T-helper 22 cell (primary cell): ENCODE data around the gene CLGN.
"Not testable (repeated sequence)": the region's sequence is repeated elsewhere in the genome, so short reads cannot be mapped to it uniquely, and the experiment has no call there.

Source experiments
- DNase-seq: peaks from one replicate; pipeline ENCODE4 v3.0.0-alpha.2; 2020; ENCODE audit warnings: low read depth

Gene CLGN, protein sequence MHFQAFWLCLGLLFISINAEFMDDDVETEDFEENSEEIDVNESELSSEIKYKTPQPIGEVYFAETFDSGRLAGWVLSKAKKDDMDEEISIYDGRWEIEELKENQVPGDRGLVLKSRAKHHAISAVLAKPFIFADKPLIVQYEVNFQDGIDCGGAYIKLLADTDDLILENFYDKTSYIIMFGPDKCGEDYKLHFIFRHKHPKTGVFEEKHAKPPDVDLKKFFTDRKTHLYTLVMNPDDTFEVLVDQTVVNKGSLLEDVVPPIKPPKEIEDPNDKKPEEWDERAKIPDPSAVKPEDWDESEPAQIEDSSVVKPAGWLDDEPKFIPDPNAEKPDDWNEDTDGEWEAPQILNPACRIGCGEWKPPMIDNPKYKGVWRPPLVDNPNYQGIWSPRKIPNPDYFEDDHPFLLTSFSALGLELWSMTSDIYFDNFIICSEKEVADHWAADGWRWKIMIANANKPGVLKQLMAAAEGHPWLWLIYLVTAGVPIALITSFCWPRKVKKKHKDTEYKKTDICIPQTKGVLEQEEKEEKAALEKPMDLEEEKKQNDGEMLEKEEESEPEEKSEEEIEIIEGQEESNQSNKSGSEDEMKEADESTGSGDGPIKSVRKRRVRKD

GRCh38 chr4:140427106-140427918 lies at the start of gene CLGN:
TSS of gene CLGN (minus strand) at chr4:140427648. CDS start at chr4:140413078, 14,570 bp downstream.
- no peak for DNase-seq

- no peak for DNase-seq
Measured at GRCh38 chr4:140472156-140472555, 44.7 kb upstream of the CLGN start.

GRCh38 chr4:140469791-140470733 lies 42.6 kb upstream of the CLGN start:
- DNase-seq = no peak

GRCh38 chr4:140466146-140466545 lies 38.7 kb upstream of the CLGN start:
- no peak for DNase-seq

DNA sequence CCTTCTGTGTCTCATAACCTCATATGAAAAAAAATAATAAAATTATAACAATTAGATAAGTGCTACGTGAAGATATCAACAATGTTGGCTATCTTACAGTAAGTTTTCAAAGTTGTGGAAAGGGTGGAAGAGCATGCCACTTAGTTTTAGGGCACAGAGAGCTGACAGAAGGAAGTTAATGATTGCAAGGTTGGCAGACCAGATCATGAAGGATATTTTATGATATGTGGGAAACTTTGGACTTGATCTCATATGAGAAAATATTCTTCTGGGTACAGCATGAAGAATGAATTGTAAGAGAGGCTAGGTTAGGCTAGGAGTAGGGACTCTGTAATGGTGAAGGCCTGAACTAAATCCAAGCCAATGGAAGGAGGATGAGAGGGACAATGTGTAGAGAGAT lies 36.2 kb upstream of the CLGN start:
- no peak for DNase-seq

DNA sequence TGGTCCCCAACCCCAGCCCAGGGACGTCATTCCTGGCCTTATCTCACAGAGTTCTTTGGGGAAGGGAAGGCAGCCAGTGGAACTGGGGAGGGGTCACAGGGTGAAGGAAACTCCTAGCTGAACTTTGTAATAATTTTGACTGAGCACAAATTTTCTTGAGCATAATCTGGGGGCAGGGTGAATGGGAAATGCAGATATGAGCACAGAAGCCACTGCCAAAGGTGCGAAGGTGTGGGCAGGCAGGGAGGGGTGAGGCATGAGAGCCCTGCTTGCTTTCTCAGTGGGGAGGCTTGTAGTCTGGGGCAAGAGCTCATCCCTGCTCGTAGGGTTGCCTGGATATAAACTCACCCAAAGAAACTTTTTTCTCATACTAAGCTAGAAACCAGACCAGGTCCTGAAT lies 35.7 kb upstream of the CLGN start:
- DNase-seq = no peak

DNA sequence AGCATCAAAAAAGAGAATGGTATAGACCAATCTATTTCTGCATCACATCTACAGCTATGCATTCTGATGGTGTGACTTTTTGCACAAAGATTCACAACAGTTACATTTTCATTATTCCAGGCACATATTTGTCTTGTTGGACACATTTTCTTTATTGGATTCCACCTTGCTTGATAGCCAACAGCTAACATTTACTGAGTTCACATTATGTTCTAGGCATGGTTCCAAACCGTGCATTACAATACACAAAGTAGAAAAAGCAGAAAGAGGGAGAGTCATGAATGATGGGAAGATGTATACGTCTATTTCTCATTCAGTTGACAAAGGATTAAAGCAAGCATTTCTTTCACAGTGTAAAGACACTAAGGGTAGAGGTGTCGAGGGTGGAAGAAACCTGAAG lies 22.9 kb upstream of the CLGN start:
- DNase-seq = no peak

DNA sequence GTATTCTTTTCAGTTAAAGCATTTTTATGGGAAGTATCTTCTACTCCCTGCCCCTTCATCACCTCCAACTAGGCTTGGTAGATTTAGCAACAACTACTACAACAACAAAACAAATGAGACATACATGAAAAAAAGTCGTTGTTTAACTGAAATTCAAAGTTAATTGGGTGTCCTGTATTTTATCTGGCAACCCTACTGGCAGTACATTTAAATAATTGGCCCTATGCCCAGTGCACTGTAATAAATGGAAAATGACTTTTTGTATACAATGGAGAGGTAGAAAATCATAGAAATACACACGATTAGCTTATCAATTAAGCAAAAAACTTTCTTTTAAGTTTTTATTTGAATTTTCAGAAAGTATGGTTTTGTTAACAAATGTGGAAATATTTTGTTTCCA lies 21.4 kb upstream of the CLGN start:
- DNase-seq = no peak

DNA sequence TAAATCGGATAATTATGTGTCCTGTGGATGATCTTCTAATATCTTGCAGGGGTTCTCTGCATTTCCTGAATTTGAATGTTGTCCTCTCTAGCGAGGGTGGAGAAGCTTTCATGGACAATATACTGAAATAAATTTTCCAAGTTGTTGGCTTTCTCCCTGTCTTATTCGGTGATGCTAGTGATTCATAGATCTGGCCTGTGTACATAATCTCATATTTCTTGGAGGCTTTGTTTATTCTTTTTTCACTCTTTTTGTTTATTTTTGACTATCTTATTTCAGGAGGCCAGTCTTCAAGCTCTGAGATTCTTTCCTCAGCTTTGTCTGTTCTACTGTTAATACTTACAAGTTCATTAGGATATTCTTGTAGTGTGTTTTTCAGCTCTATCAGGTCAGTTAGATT lies 20.7 kb upstream of the CLGN start:
- no peak for DNase-seq

DNA sequence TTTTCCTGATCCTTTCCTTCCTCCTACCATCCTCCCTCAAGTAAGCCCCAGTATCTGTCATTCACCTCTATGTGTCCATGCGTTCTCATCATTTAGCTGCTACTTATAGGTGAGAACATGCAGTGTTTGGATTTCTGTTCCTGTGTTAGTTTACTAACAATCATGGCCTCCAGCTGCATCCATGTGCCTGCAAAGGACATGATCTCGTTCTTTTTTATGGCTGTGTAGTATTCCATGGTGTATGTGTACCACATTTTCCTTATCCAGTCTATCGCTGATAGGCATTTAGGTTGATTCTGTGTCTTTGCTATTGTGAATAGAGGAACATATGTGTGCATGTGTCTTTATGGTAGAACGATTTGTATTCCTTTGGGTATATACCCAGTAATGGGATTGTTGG lies 16.9 kb upstream of the CLGN start:
- DNase-seq = not testable (repeated sequence)

GRCh38 chr4:140439644-140440142 lies 12.2 kb upstream of the CLGN start:
- no peak for DNase-seq

- DNase-seq = no peak
Measured at GRCh38 chr4:140427919-140428471, 547 bp upstream of the CLGN start.

- DNase-seq = no peak
Measured at GRCh38 chr4:140426610-140427105, 790 bp downstream of the CLGN start.

- DNase-seq = no peak
Measured at GRCh38 chr4:140423106-140423505, 4.3 kb downstream of the CLGN start.

GRCh38 chr4:140413130-140413969 lies 14.1 kb downstream of the CLGN start:
- DNase-seq = not testable (repeated sequence)

DNA sequence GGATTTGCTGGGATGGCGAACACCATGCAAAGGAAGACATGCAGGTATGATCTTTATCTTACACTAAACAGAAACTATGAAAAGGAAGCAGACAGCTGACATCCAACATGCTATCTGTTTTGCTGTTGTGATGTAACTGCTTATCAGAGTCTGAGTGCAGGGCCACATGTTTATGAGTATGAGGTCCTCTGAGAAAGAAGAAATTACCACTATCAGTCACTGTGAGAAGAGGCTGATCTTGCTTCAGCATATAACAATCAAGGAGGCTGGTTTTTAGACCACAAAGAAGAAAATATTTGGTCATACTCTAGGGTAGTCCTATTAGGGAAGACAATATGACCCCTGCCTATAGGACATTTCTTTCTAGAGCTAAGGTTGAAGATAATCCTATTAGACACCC lies 18.5 kb downstream of the CLGN start:
- DNase-seq = no peak

GRCh38 chr4:140406292-140406691 lies 21.2 kb downstream of the CLGN start:
- DNase-seq = no peak

- no peak for DNase-seq
Measured at GRCh38 chr4:140400111-140400510, 27.3 kb downstream of the CLGN start.

DNA sequence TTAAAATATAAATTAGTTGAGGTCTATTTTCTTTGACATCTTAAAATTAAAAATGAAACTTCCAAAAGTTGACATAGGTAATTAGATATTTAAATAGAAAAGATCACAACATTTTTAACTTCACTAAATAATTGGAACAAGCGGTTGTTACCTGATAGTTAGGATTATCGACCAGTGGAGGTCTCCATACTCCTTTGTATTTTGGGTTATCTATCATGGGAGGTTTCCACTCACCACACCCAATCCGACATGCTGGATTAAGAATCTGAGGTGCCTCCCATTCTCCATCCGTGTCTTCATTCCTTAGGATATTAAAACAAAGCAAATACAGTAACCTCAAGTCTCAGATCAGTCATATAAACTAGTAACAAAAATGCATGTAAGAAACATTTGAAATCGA lies 31.8 kb downstream of the CLGN start:
- DNase-seq = no peak

- DNase-seq = no peak
Measured at GRCh38 chr4:140388015-140388414, 39.4 kb downstream of the CLGN start.
